HG02759 (cell line): ENCODE results near the gene MEIS1.

Experiments used
- ATAC-seq: cut with Tn5 transposase; IDR thresholded peaks from one replicate; pipeline ENCODE4 v1.9.1; 2021; ENCODE audit warnings: mild to moderate bottlenecking, moderate library complexity; ENCODE audit not compliant: unreplicated experiment

MEIS1 gene

GRCh38 chr2:66431274-66431642, 3.7 kb upstream of the MEIS1 start:
- no peak for ATAC-seq

DNA sequence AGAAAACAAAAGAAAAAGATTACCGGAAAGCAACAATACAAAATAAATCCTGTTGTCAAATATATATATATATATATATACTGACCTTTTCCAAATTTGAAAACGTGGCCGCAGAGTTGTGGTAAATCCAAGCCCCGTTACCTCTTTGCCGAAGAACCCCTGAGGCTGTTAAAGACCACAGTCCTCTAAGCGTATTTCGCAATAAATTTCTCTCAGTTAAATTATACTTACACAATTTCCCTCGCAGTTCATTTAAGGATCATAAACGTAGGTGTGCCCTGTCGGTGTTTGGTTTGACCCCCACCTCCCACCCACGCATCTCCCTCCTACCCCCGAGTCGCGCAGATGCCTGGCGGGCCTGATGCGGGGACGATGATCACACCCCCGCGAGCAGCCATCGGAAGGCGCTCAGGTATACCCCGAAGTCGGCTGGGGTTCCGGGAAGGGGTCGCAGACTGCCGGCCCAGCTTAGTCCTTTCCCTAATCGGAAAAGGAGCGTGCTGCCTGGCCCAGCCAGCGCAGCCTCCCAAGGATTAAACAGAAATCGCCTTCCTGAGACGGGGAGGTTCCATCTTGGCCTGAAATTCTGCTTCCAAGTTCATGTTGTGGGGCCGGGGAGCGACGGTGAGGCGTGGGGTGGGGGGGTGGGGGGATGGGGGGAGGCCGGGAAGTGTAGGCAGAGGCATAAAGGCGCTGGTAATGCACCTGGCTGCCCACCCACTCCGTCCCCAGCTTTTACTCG, 2.9 kb upstream of the MEIS1 start:
- no peak for ATAC-seq

GRCh38 chr2:66432801-66433694, 1.9 kb upstream of the MEIS1 start:
- ATAC-seq = no peak

DNA sequence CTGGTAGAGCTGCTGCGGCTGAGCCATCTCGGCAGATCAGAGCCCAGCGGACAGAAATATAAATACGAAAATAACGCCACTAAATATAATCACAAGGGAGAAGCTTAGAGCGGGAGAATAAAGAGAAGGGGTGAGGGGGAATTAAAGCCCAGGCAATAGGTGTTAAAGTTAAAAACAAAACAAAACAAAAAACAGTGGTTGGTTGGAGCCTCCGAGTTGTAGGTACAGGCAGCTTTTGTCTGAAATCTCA, 1.3 kb upstream of the MEIS1 start:
- no peak for ATAC-seq

GRCh38 chr2:66433945-66434678, 813 bp upstream of the MEIS1 start:
- peak; percentile 51 for ATAC-seq

DNA sequence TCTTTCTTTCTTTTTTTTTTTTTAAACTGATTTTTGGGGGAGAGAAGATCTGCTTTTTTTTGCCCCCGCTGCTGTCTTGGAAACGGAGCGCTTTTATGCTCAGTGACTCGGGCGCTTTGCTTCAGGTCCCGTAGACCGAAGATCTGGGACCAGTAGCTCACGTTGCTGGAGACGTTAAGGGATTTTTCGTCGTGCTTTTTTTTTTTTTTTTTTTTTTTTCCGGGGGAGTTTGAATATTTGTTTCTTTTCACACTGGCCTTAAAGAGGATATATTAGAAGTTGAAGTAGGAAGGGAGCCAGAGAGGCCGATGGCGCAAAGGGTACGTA, 587 bp downstream of the MEIS1 start:
- ATAC-seq = no peak

DNA sequence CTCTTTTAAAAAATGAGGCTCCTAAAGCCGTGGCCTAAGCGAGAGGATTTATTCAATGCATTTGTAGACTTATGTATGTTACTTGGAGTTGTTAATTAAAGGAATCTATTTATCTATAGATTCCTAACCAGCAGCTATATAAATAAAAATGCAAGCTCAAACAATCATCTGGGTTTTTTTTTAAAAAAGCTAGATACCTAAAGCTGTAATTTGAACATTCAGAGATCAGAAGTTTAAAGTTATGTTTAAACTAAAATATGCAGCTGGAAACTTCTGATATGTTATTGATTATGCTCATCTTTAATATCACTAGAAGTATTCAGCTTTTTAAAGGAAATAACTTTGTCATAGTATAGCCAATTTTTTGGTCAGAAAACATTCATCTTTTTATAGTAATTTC, 1.0 kb downstream of the MEIS1 start:
- ATAC-seq = no peak

GRCh38 chr2:66436581-66437001, 1.7 kb downstream of the MEIS1 start:
- no peak for ATAC-seq

- no peak for ATAC-seq
Observed at GRCh38 chr2:66437109-66437690, 2.3 kb downstream of the MEIS1 start.

DNA sequence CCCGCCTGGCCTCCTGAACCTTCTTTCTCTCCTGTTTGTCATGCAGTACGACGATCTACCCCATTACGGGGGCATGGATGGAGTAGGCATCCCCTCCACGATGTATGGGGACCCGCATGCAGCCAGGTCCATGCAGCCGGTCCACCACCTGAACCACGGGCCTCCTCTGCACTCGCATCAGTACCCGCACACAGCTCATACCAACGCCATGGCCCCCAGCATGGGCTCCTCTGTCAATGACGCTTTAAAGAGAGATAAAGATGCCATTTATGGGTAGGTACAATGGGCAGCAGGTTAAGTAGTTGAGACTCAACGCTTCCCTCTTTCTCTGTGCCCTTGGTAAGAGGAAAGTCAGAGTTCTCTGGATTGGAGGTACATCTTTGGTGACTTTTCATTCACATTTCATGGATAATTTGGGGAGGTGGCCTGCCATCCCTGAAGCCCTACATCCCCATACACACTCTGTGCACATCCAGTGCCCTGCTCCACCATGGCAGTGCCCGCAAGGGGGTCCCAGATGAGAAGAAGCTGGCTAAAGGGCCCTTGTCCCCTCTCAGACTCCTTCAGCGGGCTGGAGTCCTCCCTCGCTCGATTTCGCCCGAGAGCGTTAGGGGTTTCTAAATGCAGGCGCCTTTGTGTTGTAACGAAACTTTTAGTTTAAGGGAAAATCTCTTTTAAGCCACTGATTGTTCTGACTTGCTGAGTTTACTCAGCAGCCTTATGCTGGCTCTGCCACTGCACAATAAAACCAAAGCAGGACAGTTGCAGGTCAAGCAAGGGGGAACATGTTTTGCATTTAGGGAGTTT, 3.0 kb downstream of the MEIS1 start:
- no peak for ATAC-seq

GRCh38 chr2:66438498-66438833, 3.5 kb downstream of the MEIS1 start:
- ATAC-seq = no peak

DNA sequence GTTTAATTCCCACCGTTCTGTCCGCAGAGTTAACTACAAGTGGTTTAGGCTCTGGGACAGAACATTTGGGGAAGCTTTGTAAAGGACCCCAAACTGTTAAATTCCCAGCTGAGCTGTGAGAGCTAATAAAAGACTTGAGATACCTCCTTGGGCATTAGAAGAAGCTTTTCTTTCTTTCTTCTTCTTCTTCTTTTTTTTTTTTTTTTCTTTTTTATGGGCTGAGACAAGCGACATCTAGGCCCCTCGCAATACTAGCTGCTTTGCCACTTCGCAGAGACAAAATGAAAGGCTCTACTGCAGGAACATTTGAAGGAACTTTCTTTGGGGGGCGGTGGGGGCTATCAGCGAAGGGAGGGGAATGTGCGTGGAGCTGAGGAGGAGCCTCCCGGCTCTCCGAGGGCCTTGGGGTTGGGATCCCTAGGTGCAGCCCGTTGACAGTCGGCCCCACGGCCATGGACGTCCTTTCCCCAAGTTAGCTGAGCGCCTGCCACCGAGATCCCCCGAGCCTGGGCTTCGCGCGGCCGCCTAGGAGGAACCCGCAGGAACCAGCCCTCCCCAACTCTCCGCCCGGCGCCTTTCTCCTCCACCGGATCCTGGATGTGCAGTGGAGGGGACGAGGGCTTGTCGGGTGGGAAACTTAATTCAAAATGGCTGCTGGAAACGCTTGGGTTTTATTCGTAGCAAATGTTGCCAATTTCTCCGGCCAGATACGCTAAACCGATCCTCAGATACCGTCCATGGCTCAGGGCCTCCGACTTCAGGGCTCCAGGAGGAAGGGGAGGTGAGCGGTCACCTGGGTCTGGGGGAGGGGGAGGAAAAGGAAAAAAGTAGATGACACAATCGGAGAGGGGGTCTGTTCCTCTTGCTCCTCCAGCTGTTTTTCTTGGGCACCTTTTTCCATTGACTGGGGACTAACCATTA, 4.2 kb downstream of the MEIS1 start:
- no peak for ATAC-seq

DNA sequence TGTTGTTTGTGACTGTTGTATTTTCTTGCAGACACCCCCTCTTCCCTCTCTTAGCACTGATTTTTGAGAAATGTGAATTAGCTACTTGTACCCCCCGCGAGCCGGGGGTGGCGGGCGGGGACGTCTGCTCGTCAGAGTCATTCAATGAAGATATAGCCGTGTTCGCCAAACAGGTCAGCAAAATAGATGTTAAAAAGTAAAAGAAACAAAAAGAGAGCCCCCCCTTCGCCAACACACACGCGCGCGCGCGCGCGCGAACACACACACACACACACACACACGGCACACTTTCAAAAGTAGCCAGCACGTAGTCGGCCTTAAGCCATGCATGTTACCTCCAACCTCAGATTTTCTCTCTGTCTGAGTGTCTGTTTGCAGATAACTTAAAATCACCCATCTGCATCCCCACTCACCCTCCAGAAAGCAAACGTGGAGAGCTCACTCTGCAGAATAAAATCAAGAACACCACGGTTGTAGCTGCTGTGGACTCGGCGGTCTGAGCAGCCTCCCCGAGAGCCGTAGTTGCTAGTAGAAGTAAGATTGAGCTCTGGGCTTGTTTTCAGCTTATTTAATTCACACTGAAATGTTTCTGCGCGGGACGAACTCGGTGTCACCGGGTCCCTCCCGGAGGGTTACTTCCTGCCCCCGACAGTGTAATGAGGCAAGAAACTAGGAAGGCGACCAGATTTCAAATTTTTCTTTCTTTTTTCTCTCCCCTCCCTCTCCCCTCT, 5.1 kb downstream of the MEIS1 start:
- ATAC-seq = no peak

- no peak for ATAC-seq
Observed at GRCh38 chr2:66440708-66441497, 6.0 kb downstream of the MEIS1 start.

- ATAC-seq = no peak
Observed at GRCh38 chr2:66441581-66442320, 6.8 kb downstream of the MEIS1 start.

GRCh38 chr2:66442516-66443185, 7.7 kb downstream of the MEIS1 start:
- no peak for ATAC-seq
